Measurements from ENCODE around the gene GNAS-AS1.

- TF ChIP-seq ZNF274 (IDR thresholded peaks at IDR 0.05; ENCODE audit: low read depth, low read length) (no peak), YY1 (IDR thresholded peaks at IDR 0.05; ENCODE audit: insufficient read depth, insufficient read length) (no peak)
These were observed 61.7 kb downstream of the GNAS-AS1 start for GRCh38 chr20:58788896-58789544.

Data from NT2/D1 (cell line).